ENCODE results near the gene B4GALT2. TPM values are rescaled to one million over a fixed set of nuclear protein-coding genes. Genes with fewer than 3 reads are reported as not detected.

B4GALT2 gene
- total and polyA plus RNA-seq, 9 of the 15 experiments (the other 6 are each of a cell fraction or from before 2014, with no cell fraction given), result 1.3 to 86.8 (median 43.8) TPM

GRCh38 chr1:44029911-44030604 is 51.0 kb downstream of the B4GALT2 start (continued):
- TF ChIP-seq NFYB (IDR thresholded peaks at IDR 0.05; ENCODE audit: extremely low read depth, insufficient read length), result no peak
- TF ChIP-seq MTA3 (IDR thresholded peaks at IDR 0.05; ENCODE audit: borderline replicate concordance), result no peak; the same call in none of the 2 replicates
- TF ChIP-seq HNRNPL (IDR thresholded peaks at IDR 0.05; ENCODE audit: low read depth, low read length), result no peak
- TF ChIP-seq ZNF785 (CRISPR knock-in tag; IDR thresholded peaks at IDR 0.05), result no peak
- TF ChIP-seq RFX7 (CRISPR knock-in tag; IDR thresholded peaks at IDR 0.05), result no peak
- peak; percentile 42 for TF ChIP-seq TCF3 (CRISPR knock-in tag; IDR thresholded peaks at IDR 0.05)
- TF ChIP-seq ZBTB34 (CRISPR knock-in tag; IDR thresholded peaks at IDR 0.05), result no peak
- TF ChIP-seq ZNF518B (CRISPR knock-in tag; IDR thresholded peaks at IDR 0.05), result no peak
- no peak for TF ChIP-seq ARID3B (CRISPR knock-in tag; IDR thresholded peaks at IDR 0.05; ENCODE audit: borderline replicate concordance)
- no peak for TF ChIP-seq SREBF1 (IDR thresholded peaks at IDR 0.05; ENCODE audit: borderline replicate concordance, low read depth, low read length)
- no peak for TF ChIP-seq ADNP (tag; IDR thresholded peaks at IDR 0.05)
- no peak for TF ChIP-seq ZNF143 (CRISPR knock-in tag; IDR thresholded peaks at IDR 0.05)
- TF ChIP-seq L3MBTL2 (IDR thresholded peaks at IDR 0.05), result peak; percentile 79
- no peak for TF ChIP-seq BDP1 (IDR thresholded peaks at IDR 0.05; ENCODE audit: insufficient read depth, insufficient read length)
- no peak for TF ChIP-seq ZNF740 (CRISPR knock-in tag; IDR thresholded peaks at IDR 0.05)
- TF ChIP-seq ZNF740 (tag; IDR thresholded peaks at IDR 0.05), result 0 out of 4 replicates have a peak, but pooled peaks of 1 of the 2 experiments have one; percentile 35
- no peak for TF ChIP-seq ZBTB9 (CRISPR knock-in tag; IDR thresholded peaks at IDR 0.05)
- TF ChIP-seq ZNF146 (CRISPR knock-in tag; IDR thresholded peaks at IDR 0.05; ENCODE audit: unreplicated experiment), result no peak

All from K562 (cell line).